ENCODE data around the gene NR3C1.

The NR3C1 gene

GRCh38 chr5:143402017-143402552 lies 1.4 kb downstream of the NR3C1 start:
- Histone ChIP-seq H3K79me2 (ENCODE audit: control insufficient read depth, low read length) (peaks cover 80% of the 10 kb centered on the region), H3K27ac (ENCODE audit: low read depth, low read length) (peak overlapping the region; percentile 99), H3K4me2 (ENCODE audit: low read length) (peak overlapping the region; percentile 81), H3F3A (ENCODE audit: control insufficient read depth, insufficient read depth) (peaks cover 30% of the 10 kb centered on the region), H3K4me3 (ENCODE audit: low read length) (peak overlapping the region; percentile 88), H4K20me1 (ENCODE audit: control insufficient read depth, insufficient read depth, low read depth, low read length) (peaks cover 29% of the 10 kb centered on the region), H3K4me1 (ENCODE audit: control insufficient read depth, low read length) (peaks cover 61% of the 10 kb centered on the region), H3K9me3 (ENCODE audit: control insufficient read depth, insufficient read depth, low read length) (no peaks in the 10 kb centered on the region), H3K36me3 (ENCODE audit: control insufficient read depth, low read length) (peaks cover 74% of the 10 kb centered on the region), H3K27me3 (ENCODE audit: control insufficient read depth, low read length) (no peaks in the 10 kb centered on the region), H3K9me2 (replicated peaks; ENCODE audit: control insufficient read depth, low read length) (no peaks in the 10 kb centered on the region)
- no peak for TF ChIP-seq CTCF (IDR thresholded peaks at IDR 0.05; ENCODE audit: low read depth, low read length, poor library complexity, severe bottlenecking)
- no peak for TF ChIP-seq EZH2phosphoT487 (IDR thresholded peaks at IDR 0.05; ENCODE audit: borderline replicate concordance, low read length)

DNA sequence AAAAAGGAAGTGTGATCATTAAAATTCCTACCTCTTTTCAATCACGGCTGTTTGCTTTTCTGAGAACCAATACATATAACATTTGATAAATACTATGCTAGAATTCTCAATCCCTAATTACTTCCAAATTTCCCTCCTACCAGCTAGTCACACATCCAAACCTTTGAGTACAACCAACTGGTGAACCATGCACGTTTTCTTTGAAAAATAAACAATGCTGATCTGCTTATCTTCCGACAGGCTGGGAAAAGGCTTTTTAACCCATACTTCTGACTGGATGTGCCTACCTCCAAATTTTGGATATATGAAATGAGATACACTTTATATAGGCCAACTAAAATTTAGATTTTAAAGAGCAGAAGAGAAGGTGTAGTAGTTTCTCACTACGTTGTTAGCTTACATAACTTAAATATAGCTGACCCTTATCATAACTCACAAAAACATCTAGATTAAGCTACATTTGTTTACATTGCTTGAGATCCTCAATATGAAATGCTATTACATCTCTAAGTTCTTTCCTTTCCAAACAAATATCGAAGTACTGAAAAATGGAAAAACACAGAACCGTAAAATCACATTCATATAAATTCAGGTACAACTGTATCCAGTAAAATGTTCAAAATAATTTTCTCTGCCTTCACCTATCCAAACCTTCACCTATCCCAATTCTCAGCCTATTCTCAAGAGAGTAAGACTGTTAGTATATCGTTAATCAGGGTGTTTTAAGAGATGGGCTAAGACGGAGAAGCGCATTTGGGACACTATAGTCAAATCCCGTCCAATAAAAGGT lies 2.1 kb downstream of the NR3C1 start:
- H3K79me2 ChIP-seq (ENCODE audit: control insufficient read depth, low read length), result peaks cover 80% of the 10 kb centered on the region
- H3K36me3 ChIP-seq (ENCODE audit: control insufficient read depth, low read length), result peaks cover 73% of the 10 kb centered on the region
- H3F3A ChIP-seq (ENCODE audit: control insufficient read depth, insufficient read depth), result peaks cover 28% of the 10 kb centered on the region
- H3K9me3 ChIP-seq (ENCODE audit: control insufficient read depth, insufficient read depth, low read length), result no peaks in the 10 kb centered on the region
- TF ChIP-seq CTCF (IDR thresholded peaks at IDR 0.05; ENCODE audit: low read depth, low read length, poor library complexity, severe bottlenecking), result no peak
- TF ChIP-seq EZH2phosphoT487 (IDR thresholded peaks at IDR 0.05; ENCODE audit: borderline replicate concordance, low read length), result no peak
- peak overlapping the region; percentile 88 for H3K4me3 ChIP-seq (ENCODE audit: low read length)
- H3K27me3 ChIP-seq (ENCODE audit: control insufficient read depth, low read length), result no peaks in the 10 kb centered on the region
- no peaks in the 10 kb centered on the region for H3K9me2 ChIP-seq (replicated peaks; ENCODE audit: control insufficient read depth, low read length)
- H3K27ac ChIP-seq (ENCODE audit: low read depth, low read length), result peak overlapping the region; percentile 99; the same call in 1 of the 2 replicates
- H3K4me2 ChIP-seq (ENCODE audit: low read length), result peak overlapping the region; percentile 81
- peaks cover 29% of the 10 kb centered on the region for H4K20me1 ChIP-seq (ENCODE audit: control insufficient read depth, insufficient read depth, low read depth, low read length)
- H3K4me1 ChIP-seq (ENCODE audit: control insufficient read depth, low read length), result peaks cover 61% of the 10 kb centered on the region

GRCh38 chr5:143400541-143401226 lies 2.8 kb downstream of the NR3C1 start:
- Histone ChIP-seq H3F3A (ENCODE audit: control insufficient read depth, insufficient read depth) (peaks cover 28% of the 10 kb centered on the region), H3K27me3 (ENCODE audit: control insufficient read depth, low read length) (no peaks in the 10 kb centered on the region), H3K36me3 (ENCODE audit: control insufficient read depth, low read length) (peaks cover 77% of the 10 kb centered on the region), H3K4me1 (ENCODE audit: control insufficient read depth, low read length) (peaks cover 64% of the 10 kb centered on the region), H3K4me3 (ENCODE audit: low read length) (peak overlapping the region; percentile 88), H3K4me2 (ENCODE audit: low read length) (peak overlapping the region; percentile 81), H3K9me3 (ENCODE audit: control insufficient read depth, insufficient read depth, low read length) (no peaks in the 10 kb centered on the region), H4K20me1 (ENCODE audit: control insufficient read depth, insufficient read depth, low read depth, low read length) (peaks cover 29% of the 10 kb centered on the region), H3K79me2 (ENCODE audit: control insufficient read depth, low read length) (peaks cover 85% of the 10 kb centered on the region), H3K9me2 (replicated peaks; ENCODE audit: control insufficient read depth, low read length) (no peaks in the 10 kb centered on the region), H3K27ac (ENCODE audit: low read depth, low read length) (0 out of 2 replicates have a peak overlapping the region, but pooled peaks have one; percentile 19)
- no peak for TF ChIP-seq EZH2phosphoT487 (IDR thresholded peaks at IDR 0.05; ENCODE audit: borderline replicate concordance, low read length)
- TF ChIP-seq CTCF (IDR thresholded peaks at IDR 0.05; ENCODE audit: low read depth, low read length, poor library complexity, severe bottlenecking), result no peak
